ENCODE data around the gene CCDC201.
A peak's percentile ranks its signal among the peaks of the same experiment; 100 is the strongest.

- peak; percentile 24 for TF ChIP-seq CTCF (IDR thresholded peaks at IDR 0.05; ENCODE audit: low read length)
- no peak for TF ChIP-seq EZH2 (optimal IDR thresholded peaks at IDR 0.05; ENCODE audit: low read depth, low read length)
- no peak for TF ChIP-seq EZH2phosphoT487 (IDR thresholded peaks at IDR 0.05; ENCODE audit: low read length)
Measured at GRCh38 chr7:45863715-45864114, 9.2 kb downstream of the CCDC201 start.
